Measurements from ENCODE around the gene TMEM82.

Gene TMEM82

GRCh38 chr1:15722411-15722810 is 19.9 kb upstream of the TMEM82 start:
- no peak for DNase-seq

GRCh38 chr1:15722836-15723532 is 19.3 kb upstream of the TMEM82 start:
- no peak for DNase-seq

- no peak for DNase-seq
Measured at GRCh38 chr1:15723631-15724246, 18.6 kb upstream of the TMEM82 start.

- no peak for DNase-seq
Measured at GRCh38 chr1:15724949-15725880, 17.1 kb upstream of the TMEM82 start.

- DNase-seq: no peak
Measured at GRCh38 chr1:15726508-15726907, 15.8 kb upstream of the TMEM82 start.

- no peak for DNase-seq
Measured at GRCh38 chr1:15727021-15727420, 15.3 kb upstream of the TMEM82 start.

- DNase-seq: no peak
Measured at GRCh38 chr1:15727424-15727823, 14.9 kb upstream of the TMEM82 start.

GRCh38 chr1:15727866-15728534 is 14.3 kb upstream of the TMEM82 start:
- DNase-seq: no peak

GRCh38 chr1:15728937-15729657 is 13.2 kb upstream of the TMEM82 start:
- DNase-seq: no peak

GRCh38 chr1:15730423-15730822 is 11.9 kb upstream of the TMEM82 start:
- DNase-seq: no peak

GRCh38 chr1:15730936-15731335 is 11.4 kb upstream of the TMEM82 start:
- DNase-seq: no peak

GRCh38 chr1:15731735-15732685 is 10.3 kb upstream of the TMEM82 start:
- DNase-seq: no peak

GRCh38 chr1:15732686-15733081 is 9.6 kb upstream of the TMEM82 start:
- DNase-seq: no peak

- no peak for DNase-seq
Measured at GRCh38 chr1:15733218-15733725, 9.0 kb upstream of the TMEM82 start.

GRCh38 chr1:15733726-15734226 is 8.5 kb upstream of the TMEM82 start:
- DNase-seq: no peak

GRCh38 chr1:15734296-15734695 is 8.0 kb upstream of the TMEM82 start:
- no peak for DNase-seq

GRCh38 chr1:15734901-15735300 is 7.4 kb upstream of the TMEM82 start:
- no peak for DNase-seq

GRCh38 chr1:15735304-15736037 is 6.8 kb upstream of the TMEM82 start:
- DNase-seq: no peak

- DNase-seq: peak; percentile 23 to 82
Measured at GRCh38 chr1:15736038-15736891, 6.0 kb upstream of the TMEM82 start, which contains the start of gene SLC25A34. SLC25A34 (plus strand) TSS chr1:15736258; CDS start chr1:15736486, 228 bp downstream.

Measured in NCI-H526 (cell line).